BLaER1 treated with 17β-estradiol and CSF1 and Interleukin-3, amounts not matched to agents 10 nM and 100 nM (cell line): ENCODE measurements around the gene SARS1.
A peak's percentile ranks its signal among the peaks of the same experiment; 100 is the strongest.
"Not testable (repeated sequence)": the region's sequence is repeated elsewhere in the genome, so short reads cannot be mapped to it uniquely, and the experiment has no call there.

Experiments used
- H3K27ac ChIP-seq, 11 experiments: shearing (Covaris generic); formaldehyde crosslinking; 2 replicates each; pipeline ENCODE4 v1.8.1; 2022
- H3K27me3 ChIP-seq, 11 experiments: shearing (Covaris generic); formaldehyde crosslinking; 2 replicates each; pipeline ENCODE4 v1.8.1; 2022
- H3K36me3 ChIP-seq, 11 experiments: shearing (Covaris generic); formaldehyde crosslinking; 2 replicates each; pipeline ENCODE4 v1.8.1; 2022
- H3K4me1 ChIP-seq, 10 experiments: shearing (Covaris generic); formaldehyde crosslinking; 2 replicates each; pipeline ENCODE4 v1.8.1; 2022
- H3K4me2 ChIP-seq, 11 experiments: shearing (Covaris generic); formaldehyde crosslinking; 2 replicates each; pipeline ENCODE4 v1.8.1; 2022
- H3K4me3 ChIP-seq, 10 experiments: shearing (Covaris generic); formaldehyde crosslinking; 2 replicates each; pipeline ENCODE4 v1.8.1; 2022
- H3K9ac ChIP-seq, 11 experiments: shearing (Covaris generic); formaldehyde crosslinking; 2 replicates each; pipeline ENCODE4 v1.8.1; 2022
- H3K9me3 ChIP-seq, 11 experiments: shearing (Covaris generic); formaldehyde crosslinking; replicated peaks in 1 of 11; 2 replicates each; pipeline ENCODE4 v1.8.1; 2022
- H4K20me1 ChIP-seq, 11 experiments: shearing (Covaris generic); formaldehyde crosslinking; 2 replicates each; pipeline ENCODE4 v1.8.1; 2022
- Cebpa-rat ChIP-seq, 11 experiments: shearing (Covaris generic); IDR thresholded peaks; 2 replicates each; pipeline ENCODE4 v1.8.1; 2022

SARS1 gene

DNA sequence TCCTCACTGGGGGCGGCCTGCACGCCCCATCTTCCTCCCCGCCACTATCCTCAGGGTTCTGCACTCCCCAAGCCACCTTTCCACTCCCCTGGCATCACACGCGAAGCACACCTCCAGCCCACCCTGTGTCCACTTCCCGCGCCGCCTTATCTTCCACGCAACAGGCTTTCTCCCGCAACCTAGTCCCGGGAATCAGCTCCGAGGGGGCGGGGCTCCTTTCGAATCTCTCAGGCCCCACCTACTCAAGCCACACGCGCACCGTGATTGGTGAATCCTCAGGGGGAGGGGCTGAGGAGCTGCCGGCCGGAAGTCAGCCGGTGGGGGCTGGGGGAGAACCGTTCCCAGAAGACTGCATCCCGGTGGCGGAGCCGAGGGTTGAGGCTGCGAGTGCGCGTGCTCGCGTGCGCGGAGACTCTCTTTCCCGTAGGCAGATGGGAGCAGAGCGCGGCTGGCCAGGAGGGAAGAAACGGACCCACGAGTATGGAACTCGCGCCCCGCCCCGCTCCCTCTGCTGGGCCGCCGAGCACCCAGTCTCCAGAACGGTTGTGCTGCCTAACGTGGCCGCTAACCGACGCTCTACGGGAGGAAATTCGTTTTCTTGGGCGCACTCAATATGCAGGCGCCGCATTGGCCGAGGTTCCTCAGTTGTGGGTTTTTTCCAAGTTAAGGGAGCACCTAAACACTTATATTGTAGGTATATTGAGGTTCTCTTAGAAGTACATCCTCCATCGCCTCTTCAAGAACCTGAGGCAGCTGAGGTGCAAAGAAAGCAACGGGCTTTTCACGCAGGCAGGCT, 69.4 kb downstream of the SARS1 start, which contains the start of gene PSRC1:
TSS of gene PSRC1 (minus strand) at position 194 of the 796 bp plus-strand sequence.
- Histone ChIP-seq H3K27me3 (no peaks in the 10 kb centered on the region), H3K27ac (peak within 1 kb of the TSS; percentile 49 to 88 (median 76); a peak in 21 of 22 replicates), H3K9me3 (no peaks in the 10 kb centered on the region), H3K4me3 (peak within 1 kb of the TSS; percentile 61 to 84 (median 71)), H3K36me3 (peaks cover 0 to 28% (median 19%) of the 10 kb centered on the region in 11 experiments; a peak in 16 of 22 replicates), H3K4me2 (peak within 1 kb of the TSS; percentile 82 to 99 (median 95)), H3K4me1 (peaks cover 30 to 48% (median 43%) of the 10 kb centered on the region in 10 experiments), H4K20me1 (no peaks in the 10 kb centered on the region), H3K9ac (peak within 1 kb of the TSS; percentile 73 to 85 (median 80))
- TF ChIP-seq Cebpa-rat (IDR thresholded peaks at IDR 0.05): no peak

DNA sequence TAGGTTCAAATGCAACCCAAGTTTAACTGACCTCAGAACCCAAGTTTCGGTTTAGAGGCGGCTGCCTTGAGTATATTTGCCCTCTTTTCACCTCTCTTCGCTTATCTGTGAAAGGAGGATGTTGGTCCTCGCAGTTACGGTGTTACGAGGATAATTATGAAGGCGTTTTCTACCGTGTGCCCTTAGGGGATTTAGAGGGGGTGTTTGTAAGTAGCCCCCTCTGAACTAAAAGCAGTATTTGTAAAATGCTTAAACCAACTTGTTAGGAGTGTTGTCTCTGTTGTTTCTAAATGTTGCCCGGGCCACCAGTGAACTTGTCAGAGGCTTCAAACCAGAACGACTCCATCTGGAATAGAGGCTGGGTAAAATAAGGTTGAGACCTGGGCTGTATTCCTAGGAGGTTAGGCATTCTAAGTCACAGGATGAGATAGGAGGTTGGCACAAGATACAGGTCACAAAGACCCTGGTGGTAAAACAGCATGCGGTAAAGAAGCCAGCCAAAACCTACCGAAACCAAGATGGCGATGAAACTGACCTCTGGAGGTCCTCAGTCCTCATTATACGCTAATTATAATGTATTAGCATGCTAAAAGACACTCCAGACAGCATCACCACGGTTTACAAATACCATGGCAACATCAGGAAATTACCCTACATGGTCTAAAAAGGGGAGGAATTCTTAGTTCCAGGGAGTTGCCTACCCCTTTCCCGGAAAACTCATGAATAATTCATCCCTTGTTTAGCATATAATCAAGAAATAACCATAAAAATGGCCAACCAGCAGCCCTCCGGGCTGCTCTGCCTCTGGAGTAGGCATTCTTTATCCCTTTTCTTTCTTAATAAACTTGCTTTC, 70.3 kb downstream of the SARS1 start:
- peak overlapping the region; percentile 49 to 88 (median 76); a peak in 21 of 22 replicates for H3K27ac ChIP-seq
- no peaks in the 10 kb centered on the region for H3K27me3 ChIP-seq
- no peak for TF ChIP-seq Cebpa-rat (IDR thresholded peaks at IDR 0.05)
- H3K36me3 ChIP-seq: peaks cover 0 to 25% (median 12%) of the 10 kb centered on the region in 11 experiments; a peak in 14 of 22 replicates
- peak overlapping the region; percentile 82 to 99 (median 95) for H3K4me2 ChIP-seq
- no peaks in the 10 kb centered on the region for H4K20me1 ChIP-seq
- H3K4me1 ChIP-seq: peaks cover 30 to 48% (median 43%) of the 10 kb centered on the region in 10 experiments
- no peaks in the 10 kb centered on the region for H3K9me3 ChIP-seq
- peak overlapping the region; percentile 61 to 84 (median 71) for H3K4me3 ChIP-seq
- peak overlapping the region; percentile 73 to 85 (median 80) for H3K9ac ChIP-seq

DNA sequence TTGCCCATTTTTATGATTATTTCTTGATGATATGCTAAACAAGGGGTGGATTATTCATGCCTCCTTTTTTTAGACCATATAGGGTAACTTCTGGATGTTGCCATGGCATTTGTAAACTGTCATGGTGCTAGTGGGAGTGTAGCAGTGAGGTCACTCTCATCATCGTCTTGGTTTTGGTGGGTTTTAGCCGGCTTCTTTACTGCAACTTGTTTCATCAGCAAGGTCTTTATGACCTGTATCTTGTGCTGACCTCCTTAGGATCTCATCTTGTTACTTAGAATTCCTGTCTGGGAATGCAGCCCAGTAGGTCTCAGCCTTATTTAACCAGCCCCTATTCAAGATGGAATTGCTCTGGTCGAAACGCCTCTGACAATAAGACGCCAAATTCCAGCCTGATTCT, 73.0 kb downstream of the SARS1 start:
- H3K4me1 ChIP-seq: peaks cover 20 to 34% (median 25%) of the 10 kb centered on the region in 10 experiments
- not testable (repeated sequence) for H3K9me3 ChIP-seq, H3K27me3 ChIP-seq, H3K4me3 ChIP-seq, H3K36me3 ChIP-seq, H4K20me1 ChIP-seq, H3K9ac ChIP-seq, H3K4me2 ChIP-seq, H3K27ac ChIP-seq
